AG10803 (cell line): ENCODE measurements around the gene IGF1R.
A peak's percentile ranks its signal among the peaks of the same experiment; 100 is the strongest.

Experiments
- DNase-seq: peaks from one replicate; pipeline ENCODE4 v3.0.0; 2010; ENCODE audit warnings: low read depth
- H3K4me3 ChIP-seq: 2 replicates; pipeline ENCODE4 v1.5.1; 2011; ENCODE audit warnings: mild to moderate bottlenecking, low read length, control low read depth
- CTCF ChIP-seq: conservative IDR thresholded peaks from 2 replicates; pipeline ENCODE4 v1.5.1; 2011; ENCODE audit warnings: mild to moderate bottlenecking, low read length, control low read depth, inconsistent platforms

IGF1R gene

GRCh38 chr15:98896002-98896721, 247.8 kb downstream of the IGF1R start:
- TF ChIP-seq CTCF: no peak
- no peak overlapping the region for H3K4me3 ChIP-seq

GRCh38 chr15:98896802-98897732, 248.7 kb downstream of the IGF1R start:
- DNase-seq: peak; percentile 99
- H3K4me3 ChIP-seq: peak overlapping the region; percentile 35
- TF ChIP-seq CTCF: no peak

More at GRCh38 chr15:98896002-98896721, 247.8 kb downstream of the IGF1R start:
- DNase-seq: peak; percentile 64

- no peak for DNase-seq
- TF ChIP-seq CTCF: no peak
- H3K4me3 ChIP-seq: no peak overlapping the region
Observed at GRCh38 chr15:98898122-98898521, 249.8 kb downstream of the IGF1R start.

GRCh38 chr15:98899272-98900021, 251.1 kb downstream of the IGF1R start:
- no peak for DNase-seq
- no peak overlapping the region for H3K4me3 ChIP-seq
- no peak for TF ChIP-seq CTCF

- TF ChIP-seq CTCF: no peak
- peak; percentile 76 for DNase-seq
- no peak overlapping the region for H3K4me3 ChIP-seq
Observed at GRCh38 chr15:98900356-98900755, 252.0 kb downstream of the IGF1R start.

GRCh38 chr15:98901434-98902072, 253.2 kb downstream of the IGF1R start:
- H3K4me3 ChIP-seq: no peak overlapping the region
- TF ChIP-seq CTCF: no peak
- DNase-seq: no peak
